ENCODE measurements around the gene CORIN. TPM values are rescaled to one million over a fixed set of nuclear protein-coding genes. Genes with fewer than 3 reads are reported as not detected.

The CORIN gene
- total and polyA plus RNA-seq, 2 donors (not counting 1 experiment from before 2014, with no cell fraction given): 0.25 TPM; not detected in 1

DNA sequence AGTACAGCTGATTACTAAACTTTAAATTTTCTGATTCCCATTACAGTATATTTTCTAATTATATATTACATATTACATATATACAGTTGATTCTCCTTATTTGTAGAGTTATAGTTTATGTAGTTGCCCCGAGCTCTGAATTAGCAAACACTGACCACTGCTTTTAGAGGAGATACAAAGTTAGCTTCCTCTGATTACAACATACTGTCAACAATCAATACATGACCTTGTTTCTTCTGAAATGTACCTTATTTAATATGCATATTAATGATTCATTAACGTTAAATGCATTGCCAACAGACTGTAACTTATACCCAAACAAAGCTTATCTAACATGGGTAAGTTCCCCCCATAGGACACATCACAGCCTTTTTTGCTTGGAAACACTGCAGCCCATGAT is 271.3 kb downstream of the CORIN start:
- no peak overlapping the region for H3K4me2 ChIP-seq (replicated peaks; ENCODE audit: low read depth, low read length, poor library complexity, severe bottlenecking)
- Mint-ChIP-seq H3K4me1 (peaks cover 11% of the 10 kb centered on the region), H3K27me3 (no peaks in the 10 kb centered on the region), H3K9me3 (ENCODE audit: insufficient read depth) (no peaks in the 10 kb centered on the region), H3K27ac (no peak overlapping the region), H3K4me3 (no peak overlapping the region)
- H4K20me1 ChIP-seq (ENCODE audit: control insufficient read depth, insufficient read depth, low read length, poor library complexity, severe bottlenecking): no peaks in the 10 kb centered on the region
- ATAC-seq (ENCODE audit: low read depth) (no peak), DNase-seq (no peak)
- H2AFZ ChIP-seq (ENCODE audit: insufficient read depth, low read depth, low read length, poor library complexity, severe bottlenecking): no peak overlapping the region
- TF ChIP-seq EZH2 (IDR thresholded peaks at IDR 0.05; ENCODE audit: borderline replicate concordance, insufficient read depth, low read depth, low read length, poor library complexity, severe bottlenecking): no peak
- TF ChIP-seq, protein P1, sequence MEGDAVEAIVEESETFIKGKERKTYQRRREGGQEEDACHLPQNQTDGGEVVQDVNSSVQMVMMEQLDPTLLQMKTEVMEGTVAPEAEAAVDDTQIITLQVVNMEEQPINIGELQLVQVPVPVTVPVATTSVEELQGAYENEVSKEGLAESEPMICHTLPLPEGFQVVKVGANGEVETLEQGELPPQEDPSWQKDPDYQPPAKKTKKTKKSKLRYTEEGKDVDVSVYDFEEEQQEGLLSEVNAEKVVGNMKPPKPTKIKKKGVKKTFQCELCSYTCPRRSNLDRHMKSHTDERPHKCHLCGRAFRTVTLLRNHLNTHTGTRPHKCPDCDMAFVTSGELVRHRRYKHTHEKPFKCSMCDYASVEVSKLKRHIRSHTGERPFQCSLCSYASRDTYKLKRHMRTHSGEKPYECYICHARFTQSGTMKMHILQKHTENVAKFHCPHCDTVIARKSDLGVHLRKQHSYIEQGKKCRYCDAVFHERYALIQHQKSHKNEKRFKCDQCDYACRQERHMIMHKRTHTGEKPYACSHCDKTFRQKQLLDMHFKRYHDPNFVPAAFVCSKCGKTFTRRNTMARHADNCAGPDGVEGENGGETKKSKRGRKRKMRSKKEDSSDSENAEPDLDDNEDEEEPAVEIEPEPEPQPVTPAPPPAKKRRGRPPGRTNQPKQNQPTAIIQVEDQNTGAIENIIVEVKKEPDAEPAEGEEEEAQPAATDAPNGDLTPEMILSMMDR (IDR thresholded peaks at IDR 0.05): no peak
- ChIA-PET CTCF (interaction anchor here (1.4 to 5.4 kb wide), 3 partner anchors 11 to 103 kb away, joined by 4 to 40 read pairs (median 9); partner anchors contain the start of gene COMMD8), POLR2A (no interaction called here)
- H3K9me3 ChIP-seq (ENCODE audit: control extremely low read depth in 1 of 3, control insufficient read depth in 2 of 3, insufficient read depth in 1 of 3, low read length in 2 of 3): no peaks in the 10 kb centered on the region
- no peaks in the 10 kb centered on the region for H3K27me3 ChIP-seq (replicated peaks in 1 of 4; ENCODE audit: control extremely low read depth in 1 of 4, control insufficient read depth in 3 of 4, insufficient read depth in 4 of 4, low read length in 3 of 4)
- peaks cover 5 to 45% of the 10 kb centered on the region in 2 experiments for H3K36me3 ChIP-seq (replicated peaks in 1 of 2; ENCODE audit: control extremely low read depth in 1 of 2, control insufficient read depth in 1 of 2, extremely low read depth in 1 of 2, insufficient read depth in 2 of 2, low read length in 1 of 2)
- no peak overlapping the region for H3K9ac ChIP-seq (ENCODE audit: low read length)
- intact Hi-C loops (cut with micrococcal nuclease): loop anchor here (10.0 kb wide), 1 partner anchor 632 kb away; no protein-coding TSS in a partner anchor
- no CpG with 5 or more reads among the region's 2 CpGs for WGBS (ENCODE audit: insufficient coverage)
- no peak overlapping the region for H3K4me3 ChIP-seq (ENCODE audit: control extremely low read depth in 1 of 5, extremely low read depth in 1 of 5, insufficient read depth in 1 of 5, low read depth in 2 of 5, low read length in 4 of 5)
- peaks cover 0 to 5% of the 10 kb centered on the region in 2 donors for H3K4me1 ChIP-seq (ENCODE audit: control insufficient read depth in 2 of 2, insufficient read depth in 2 of 2, low read length in 2 of 2)
- H3K27ac ChIP-seq (ENCODE audit: low read length in 2 of 2): no peak overlapping the region
- no peaks in the 10 kb centered on the region for H3K79me2 ChIP-seq (ENCODE audit: control insufficient read depth, insufficient read depth, low read length)

- no peaks in the 10 kb centered on the region for H4K20me1 ChIP-seq (ENCODE audit: control insufficient read depth, insufficient read depth, low read length, poor library complexity, severe bottlenecking)
- no peak overlapping the region for H3K4me2 ChIP-seq (replicated peaks; ENCODE audit: low read depth, low read length, poor library complexity, severe bottlenecking)
- Mint-ChIP-seq H3K4me3 (no peak overlapping the region), H3K9me3 (ENCODE audit: insufficient read depth) (no peaks in the 10 kb centered on the region), H3K4me1 (peaks cover 11% of the 10 kb centered on the region), H3K27me3 (no peaks in the 10 kb centered on the region), H3K27ac (no peak overlapping the region)
- H3K9ac ChIP-seq (ENCODE audit: low read length): no peak overlapping the region
- H3K36me3 ChIP-seq (replicated peaks in 1 of 2; ENCODE audit: control extremely low read depth in 1 of 2, control insufficient read depth in 1 of 2, extremely low read depth in 1 of 2, insufficient read depth in 2 of 2, low read length in 1 of 2): peaks cover 4 to 30% of the 10 kb centered on the region in 2 experiments
- no peak for DNase-seq
- H3K4me1 ChIP-seq (ENCODE audit: control insufficient read depth in 2 of 2, insufficient read depth in 2 of 2, low read length in 2 of 2): peaks cover 0 to 5% of the 10 kb centered on the region in 2 donors
- ChIA-PET CTCF (interaction anchor here (1.6 kb wide), 1 partner anchor 99 kb away, joined by 5 read pairs; the partner anchor contains the start of gene COMMD8), POLR2A (no interaction called here)
- WGBS (ENCODE audit: insufficient coverage): no CpG with 5 or more reads among the region's 3 CpGs
- H2AFZ ChIP-seq (ENCODE audit: insufficient read depth, low read depth, low read length, poor library complexity, severe bottlenecking): no peak overlapping the region
- intact Hi-C loops (cut with micrococcal nuclease): loop anchor here (5.0 to 10.0 kb wide), 2 partner anchors 50 to 627 kb away; no protein-coding TSS in a partner anchor
- no peak for ATAC-seq (ENCODE audit: low read depth)
- no peak overlapping the region for H3K27ac ChIP-seq (ENCODE audit: low read length in 2 of 2)
- TF ChIP-seq, protein P1 (IDR thresholded peaks at IDR 0.05): no peak
- no peak for TF ChIP-seq EZH2 (IDR thresholded peaks at IDR 0.05; ENCODE audit: borderline replicate concordance, insufficient read depth, low read depth, low read length, poor library complexity, severe bottlenecking)
- H3K27me3 ChIP-seq (replicated peaks in 1 of 4; ENCODE audit: control extremely low read depth in 1 of 4, control insufficient read depth in 3 of 4, insufficient read depth in 4 of 4, low read length in 3 of 4): no peaks in the 10 kb centered on the region
- H3K4me3 ChIP-seq (ENCODE audit: control extremely low read depth in 1 of 5, extremely low read depth in 1 of 5, insufficient read depth in 1 of 5, low read depth in 2 of 5, low read length in 4 of 5): no peak overlapping the region
- H3K9me3 ChIP-seq (ENCODE audit: control extremely low read depth in 1 of 3, control insufficient read depth in 2 of 3, insufficient read depth in 1 of 3, low read length in 2 of 3): no peaks in the 10 kb centered on the region
- no peaks in the 10 kb centered on the region for H3K79me2 ChIP-seq (ENCODE audit: control insufficient read depth, insufficient read depth, low read length)
Observed at GRCh38 chr4:47562297-47562696, 275.6 kb downstream of the CORIN start.

Data from B cell (primary cell).